HCT116 (cell line): ENCODE data around the gene NPEPL1. TPM values are rescaled to one million over a fixed set of nuclear protein-coding genes. Genes with fewer than 3 reads are reported as not detected.

Experiments
- ATAC-seq: fragments of 200-7000 bp; cut with Tn5 transposase; 2 replicates; pipeline ENCODE4 v1.9.1; 2020; ENCODE audit warnings: mild to moderate bottlenecking, moderate library complexity
- BruUV-seq: library from RNA; stranded (reverse); fragments of 400-500 nt; replicated peaks from 2 replicates; lab custom pipeline; 2021; lab: Mats Ljungman, UMichigan
- CTCF ChIA-PET: fragments of 300-600 bp; sonication (Branson Sonifier 250); formaldehyde crosslinking; loops from one replicate; lab custom pipeline; 2021; ENCODE audit warnings: antibody characterized with exemption; lab: Charles Lee
- POLR2A ChIA-PET: fragments of 300-600, 350-600 bp; sonication (Branson Sonifier 250); formaldehyde crosslinking; loops from one replicate; lab custom pipeline; 2021; ENCODE audit warnings: antibody characterized with exemption; lab: Charles Lee
- RAD21 ChIA-PET, 2 experiments: fragments of 300-600 bp; sonication (Branson Sonifier 250); formaldehyde crosslinking; loops; one replicate each; lab custom pipeline; 2023; ENCODE audit warnings: low total read pairs in 2 of 2; ENCODE audit not compliant: uncharacterized antibody in 2 of 2, unreplicated experiment in 2 of 2, low non-redundant PET in 1 of 2; lab: Charles Lee
- DNase-seq: peaks from one replicate; pipeline ENCODE4 v3.0.0-alpha.2; 2010; ENCODE audit warnings: low read depth, low spot score
- H2AFZ ChIP-seq: fragments of 200-600 bp; shearing (Covaris generic), sonication (generic); 2 replicates; pipeline ENCODE4 v1.6.1; 2017; ENCODE audit warnings: low read depth, mixed run types, mixed read lengths, antibody characterized with exemption, low read length; ENCODE audit not compliant: poor library complexity, severe bottlenecking
- H3K27ac ChIP-seq: 2 replicates; pipeline ENCODE4 v1.5.1; 2012; ENCODE audit warnings: low read depth, low read length
- H3K27me3 ChIP-seq: fragments of 200-600 bp; sonication (generic); 2 replicates; pipeline ENCODE4 v1.6.1; 2016; ENCODE audit warnings: mixed run types, low read length, mixed read lengths; ENCODE audit not compliant: insufficient read depth
- H3K36me3 ChIP-seq, 2 experiments: fragments of 200-500 bp in 1 of 2; fragments of 200-600 bp in 1 of 2; sonication (Bioruptor generic) in 1 of 2; sonication (generic) in 1 of 2; 2 replicates each; pipeline versions ENCODE4 v1.5.1 to v1.6.1; 2014 to 2016; ENCODE audit warnings: low read length in 2 of 2, inconsistent platforms in 1 of 2, mixed read lengths in 1 of 2, mixed run types in 1 of 2; ENCODE audit not compliant: insufficient read depth in 2 of 2, control insufficient read depth in 1 of 2
- H3K4me1 ChIP-seq, 2 experiments: fragments of 200-600 bp in 1 of 2; sonication (generic) in 1 of 2; 2 replicates each; pipeline versions ENCODE4 v1.5.1 to v1.6.1; 2012 to 2017; ENCODE audit warnings: low read length in 2 of 2, inconsistent platforms in 1 of 2, mild to moderate bottlenecking in 1 of 2, mixed read lengths in 1 of 2, mixed run types in 1 of 2, moderate library complexity in 1 of 2; ENCODE audit not compliant: insufficient read depth in 2 of 2, control insufficient read depth in 1 of 2
- H3K4me2 ChIP-seq: fragments of 200-600 bp; sonication (generic); 2 replicates; pipeline ENCODE4 v1.6.1; 2017; ENCODE audit warnings: mixed run types, low read length, mixed read lengths
- H3K4me3 ChIP-seq, 2 experiments: fragments of 200-600 bp in 1 of 2; sonication (generic) in 1 of 2; replicated peaks in 1 of 2; 2 replicates each; pipeline ENCODE4 v1.5.1; 2011 to 2016; ENCODE audit warnings: low read length in 2 of 2, control low read depth in 1 of 2, low read depth in 1 of 2, mild to moderate bottlenecking in 1 of 2, mixed read lengths in 1 of 2, mixed run types in 1 of 2
- H3K79me2 ChIP-seq: fragments of 200-600 bp; sonication (generic); 2 replicates; pipeline ENCODE4 v1.6.1; 2017; ENCODE audit warnings: mild to moderate bottlenecking, mixed run types, low read length, moderate library complexity, mixed read lengths; ENCODE audit not compliant: insufficient read depth
- H3K9ac ChIP-seq: fragments of 200-600 bp; sonication (generic); 2 replicates; pipeline ENCODE4 v1.6.1; 2016; ENCODE audit warnings: low read length, mixed read lengths
- H3K9me2 ChIP-seq: fragments of 200-600 bp; sonication (generic), shearing (Covaris generic); 2 replicates; pipeline ENCODE4 v1.6.1; 2017; ENCODE audit warnings: mixed run types, mild to moderate bottlenecking, moderate library complexity; ENCODE audit not compliant: insufficient read depth
- H3K9me3 ChIP-seq, 2 experiments: fragments of 200-500 bp in 1 of 2; fragments of 200-600 bp in 1 of 2; sonication (Bioruptor generic) in 1 of 2; sonication (generic) in 1 of 2; 2 replicates each; pipeline ENCODE4 v1.6.1; 2014 to 2017; ENCODE audit warnings: low read length in 2 of 2, mixed read lengths in 2 of 2, inconsistent platforms in 1 of 2, low read depth in 1 of 2, mild to moderate bottlenecking in 1 of 2, mixed run types in 1 of 2, moderate library complexity in 1 of 2; ENCODE audit not compliant: control insufficient read depth in 1 of 2, insufficient read depth in 1 of 2
- H4K20me1 ChIP-seq: fragments of 200-600 bp; sonication (generic), shearing (Covaris generic); 2 replicates; pipeline ENCODE4 v1.6.1; 2017; ENCODE audit warnings: mixed run types, mild to moderate bottlenecking, moderate library complexity; ENCODE audit not compliant: insufficient read depth
- CBX3 ChIP-seq: IDR thresholded peaks from 2 replicates; pipeline ENCODE4 v1.6.1; 2012; ENCODE audit warnings: low read depth
- CEBPB ChIP-seq: IDR thresholded peaks from 2 replicates; pipeline ENCODE4 v1.6.1; 2012; ENCODE audit warnings: low read depth
- EGR1 ChIP-seq: IDR thresholded peaks from 2 replicates; pipeline ENCODE4 v1.6.1; 2012; ENCODE audit warnings: low read depth
- EZH2 ChIP-seq: fragments of 200-600 bp; sonication (generic); IDR thresholded peaks from 2 replicates; pipeline ENCODE4 v1.6.1; 2017; ENCODE audit warnings: antibody characterized with exemption, mixed run types
- EZH2phosphoT487 ChIP-seq: fragments of 200-600 bp; IDR thresholded peaks from 2 replicates; pipeline ENCODE4 v1.6.1; 2018; ENCODE audit warnings: antibody characterized with exemption, borderline replicate concordance
- JUND ChIP-seq: IDR thresholded peaks from 2 replicates; pipeline ENCODE4 v1.6.1; 2012
- POLR2A ChIP-seq: IDR thresholded peaks from 2 replicates; pipeline ENCODE4 v1.7.0; 2011; ENCODE audit warnings: borderline replicate concordance; ENCODE audit not compliant: insufficient read depth, insufficient read length; ENCODE audit errors: extremely low read depth
- RAD21 ChIP-seq: IDR thresholded peaks from 2 replicates; pipeline ENCODE4 v1.6.1; 2012; ENCODE audit warnings: low read depth, mild to moderate bottlenecking
- SIN3A ChIP-seq: IDR thresholded peaks from 2 replicates; pipeline ENCODE4 v1.6.1; 2012; ENCODE audit warnings: low read depth
- SRF ChIP-seq: IDR thresholded peaks from 2 replicates; pipeline ENCODE4 v1.6.1; 2012; ENCODE audit warnings: low read depth
- TCF7L2 ChIP-seq: IDR thresholded peaks from 2 replicates; pipeline ENCODE4 v1.7.0; 2011; ENCODE audit warnings: borderline replicate concordance, inconsistent platforms; ENCODE audit not compliant: insufficient read depth, insufficient read length; ENCODE audit errors: extremely low read depth
- YY1 ChIP-seq: IDR thresholded peaks from 2 replicates; pipeline ENCODE4 v1.6.1; 2011; ENCODE audit warnings: low read length, low read depth, moderate library complexity, mild to moderate bottlenecking; ENCODE audit not compliant: insufficient replicate concordance; ENCODE audit errors: extremely low read depth
- ZBTB33 ChIP-seq: IDR thresholded peaks from 2 replicates; pipeline ENCODE4 v1.6.1; 2011; ENCODE audit warnings: mild to moderate bottlenecking, low read length, moderate library complexity; ENCODE audit not compliant: insufficient replicate concordance; ENCODE audit errors: extremely low read depth
- ZFX ChIP-seq: fragments of 450-650 bp; IDR thresholded peaks from 2 replicates; pipeline ENCODE4 v1.6.1; 2017
- intact Hi-C: fragments of 100-400 bp; cut with micrococcal nuclease; formaldehyde crosslinking; loops from 2 replicates; pipeline ENCODE4 v1.10.0; 2022
- total RNA-seq: library from RNA; stranded (reverse); gene quantifications from one replicate; pipeline ENCODE4 v1.2.1, GENCODE V29; 2021; ENCODE audit not compliant: unreplicated experiment
- TF ChIP-seq, protein P1 (sequence below): IDR thresholded peaks from 2 replicates; pipeline ENCODE4 v1.6.1; 2012; ENCODE audit warnings: low read depth
- TF ChIP-seq, protein P2 (sequence below): IDR thresholded peaks from 2 replicates; pipeline ENCODE4 v1.6.1; 2012
- TF ChIP-seq, protein P3 (sequence below): IDR thresholded peaks from 2 replicates; pipeline ENCODE4 v1.6.1; 2012

NPEPL1 gene
- total RNA-seq, 1 experiment from 2014 or later: 16.6 TPM

GRCh38 chr20:58677079-58677604 is 15.5 kb upstream of the NPEPL1 start (continued):
- TF ChIP-seq, protein P1, sequence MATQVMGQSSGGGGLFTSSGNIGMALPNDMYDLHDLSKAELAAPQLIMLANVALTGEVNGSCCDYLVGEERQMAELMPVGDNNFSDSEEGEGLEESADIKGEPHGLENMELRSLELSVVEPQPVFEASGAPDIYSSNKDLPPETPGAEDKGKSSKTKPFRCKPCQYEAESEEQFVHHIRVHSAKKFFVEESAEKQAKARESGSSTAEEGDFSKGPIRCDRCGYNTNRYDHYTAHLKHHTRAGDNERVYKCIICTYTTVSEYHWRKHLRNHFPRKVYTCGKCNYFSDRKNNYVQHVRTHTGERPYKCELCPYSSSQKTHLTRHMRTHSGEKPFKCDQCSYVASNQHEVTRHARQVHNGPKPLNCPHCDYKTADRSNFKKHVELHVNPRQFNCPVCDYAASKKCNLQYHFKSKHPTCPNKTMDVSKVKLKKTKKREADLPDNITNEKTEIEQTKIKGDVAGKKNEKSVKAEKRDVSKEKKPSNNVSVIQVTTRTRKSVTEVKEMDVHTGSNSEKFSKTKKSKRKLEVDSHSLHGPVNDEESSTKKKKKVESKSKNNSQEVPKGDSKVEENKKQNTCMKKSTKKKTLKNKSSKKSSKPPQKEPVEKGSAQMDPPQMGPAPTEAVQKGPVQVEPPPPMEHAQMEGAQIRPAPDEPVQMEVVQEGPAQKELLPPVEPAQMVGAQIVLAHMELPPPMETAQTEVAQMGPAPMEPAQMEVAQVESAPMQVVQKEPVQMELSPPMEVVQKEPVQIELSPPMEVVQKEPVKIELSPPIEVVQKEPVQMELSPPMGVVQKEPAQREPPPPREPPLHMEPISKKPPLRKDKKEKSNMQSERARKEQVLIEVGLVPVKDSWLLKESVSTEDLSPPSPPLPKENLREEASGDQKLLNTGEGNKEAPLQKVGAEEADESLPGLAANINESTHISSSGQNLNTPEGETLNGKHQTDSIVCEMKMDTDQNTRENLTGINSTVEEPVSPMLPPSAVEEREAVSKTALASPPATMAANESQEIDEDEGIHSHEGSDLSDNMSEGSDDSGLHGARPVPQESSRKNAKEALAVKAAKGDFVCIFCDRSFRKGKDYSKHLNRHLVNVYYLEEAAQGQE: no peak

GRCh38 chr20:58677808-58678207 is 14.8 kb upstream of the NPEPL1 start:
- Histone ChIP-seq H3K4me1 (no peaks in the 10 kb centered on the region), H4K20me1 (no peaks in the 10 kb centered on the region), H3K27ac (no peak overlapping the region), H3K9me2 (no peaks in the 10 kb centered on the region), H3K4me3 (no peak overlapping the region), H3K79me2 (no peaks in the 10 kb centered on the region), H3K27me3 (no peaks in the 10 kb centered on the region), H3K9me3 (no peaks in the 10 kb centered on the region), H3K36me3 (peaks cover 26 to 36% of the 10 kb centered on the region in 2 experiments), H3K4me2 (no peak overlapping the region), H3K9ac (no peak overlapping the region), H2AFZ (no peak overlapping the region)
- RAD21 ChIA-PET: no interaction called here
- CTCF ChIA-PET: no interaction called here
- POLR2A ChIA-PET: no interaction called here
- TSS peak; percentile 41 for BruUV-seq
- intact Hi-C loops: no loop called here
- ATAC-seq (no peak), DNase-seq (no peak)
- TF ChIP-seq RAD21 (no peak), POLR2A (no peak), JUND (no peak), EZH2 (no peak), SRF (no peak), YY1 (no peak), CEBPB (no peak), CBX3 (no peak), SIN3A (no peak), EZH2phosphoT487 (no peak), ZFX (no peak), ZBTB33 (no peak), TCF7L2 (no peak), EGR1 (no peak)
- TF ChIP-seq, protein P2, sequence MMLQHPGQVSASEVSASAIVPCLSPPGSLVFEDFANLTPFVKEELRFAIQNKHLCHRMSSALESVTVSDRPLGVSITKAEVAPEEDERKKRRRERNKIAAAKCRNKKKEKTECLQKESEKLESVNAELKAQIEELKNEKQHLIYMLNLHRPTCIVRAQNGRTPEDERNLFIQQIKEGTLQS: no peak
- TF ChIP-seq, protein P1: no peak
- TF ChIP-seq, protein P3, sequence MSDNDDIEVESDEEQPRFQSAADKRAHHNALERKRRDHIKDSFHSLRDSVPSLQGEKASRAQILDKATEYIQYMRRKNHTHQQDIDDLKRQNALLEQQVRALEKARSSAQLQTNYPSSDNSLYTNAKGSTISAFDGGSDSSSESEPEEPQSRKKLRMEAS: no peak
